OCI-LY7 (cell line): Measurements from ENCODE around the gene RARB. TPM values are rescaled to one million over a fixed set of nuclear protein-coding genes. Genes with fewer than 3 reads are reported as not detected.

Source experiments
- BruUV-seq: library from RNA; stranded (reverse); fragments of 400-500 nt; replicated peaks from 2 replicates; lab custom pipeline; 2021; lab: Mats Ljungman, UMichigan
- CTCF ChIA-PET: fragments of 300-600 bp; sonication (Branson Sonifier 250); formaldehyde crosslinking; loops from one replicate; lab custom pipeline; 2022; ENCODE audit warnings: antibody characterized with exemption; ENCODE audit not compliant: unreplicated experiment; lab: Charles Lee
- POLR2A ChIA-PET: fragments of 300-600 bp; sonication (Branson Sonifier 250); formaldehyde crosslinking; loops from one replicate; lab custom pipeline; 2022; ENCODE audit warnings: antibody characterized with exemption; lab: Charles Lee
- DNase-seq: peaks from one replicate; pipeline ENCODE4 v3.0.0-alpha.2; 2015; ENCODE audit warnings: low spot score
- H2AFZ ChIP-seq: fragments of 200-600 bp; sonication (generic), shearing (Covaris generic); 2 replicates; pipeline ENCODE4 v1.6.1; 2014; ENCODE audit warnings: mild to moderate bottlenecking, antibody characterized with exemption, low read length, moderate library complexity
- H3K27ac ChIP-seq: fragments of 200-600 bp; sonication (generic); 2 replicates; pipeline ENCODE4 v1.5.1; 2014; ENCODE audit warnings: mixed run types, low read depth, mild to moderate bottlenecking, moderate library complexity, low read length, inconsistent platforms; ENCODE audit not compliant: poor library complexity, severe bottlenecking
- H3K36me3 ChIP-seq: fragments of 200-600 bp; sonication (generic); 2 replicates; pipeline ENCODE4 v1.6.1; 2014; ENCODE audit warnings: mild to moderate bottlenecking, antibody characterized with exemption, low read length, moderate library complexity, mixed read lengths; ENCODE audit not compliant: insufficient read depth
- H3K4me1 ChIP-seq: fragments of 200-600 bp; sonication (generic); 2 replicates; pipeline ENCODE4 v1.5.1; 2014; ENCODE audit warnings: mild to moderate bottlenecking, low read length; ENCODE audit not compliant: insufficient read depth, poor library complexity, severe bottlenecking
- H3K4me2 ChIP-seq: fragments of 200-600 bp; sonication (generic); 2 replicates; pipeline ENCODE4 v1.6.1; 2014; ENCODE audit warnings: mild to moderate bottlenecking, low read length
- H3K4me3 ChIP-seq: fragments of 200-600 bp; sonication (generic); 2 replicates; pipeline ENCODE4 v1.5.1; 2014; ENCODE audit warnings: mild to moderate bottlenecking, low read depth, low read length; ENCODE audit not compliant: poor library complexity, severe bottlenecking
- H3K79me2 ChIP-seq: fragments of 200-600 bp; sonication (generic); 2 replicates; pipeline ENCODE4 v1.6.1; 2016; ENCODE audit warnings: low read depth, mild to moderate bottlenecking, low read length, moderate library complexity, mixed read lengths; ENCODE audit not compliant: insufficient read depth
- H3K9me2 ChIP-seq: fragments of 200-600 bp; sonication (generic); 2 replicates; pipeline ENCODE4 v1.6.1; 2016; ENCODE audit warnings: mild to moderate bottlenecking, low read length, mixed read lengths; ENCODE audit not compliant: insufficient read depth
- H3K9me3 ChIP-seq: fragments of 200-600 bp; sonication (generic); 2 replicates; pipeline ENCODE4 v1.6.1; 2014; ENCODE audit warnings: mild to moderate bottlenecking, mixed run types, low read length, mixed read lengths
- H4K20me1 ChIP-seq: fragments of 200-600 bp; sonication (generic); 2 replicates; pipeline ENCODE4 v1.6.1; 2014; ENCODE audit warnings: mild to moderate bottlenecking, antibody characterized with exemption, low read length, moderate library complexity, mixed read lengths; ENCODE audit not compliant: insufficient read depth
- CTCF ChIP-seq: fragments of 200-600 bp; sonication (generic); conservative IDR thresholded peaks from 2 replicates; pipeline ENCODE4 v1.5.1; 2014; ENCODE audit warnings: mild to moderate bottlenecking, antibody characterized with exemption, low read length, moderate library complexity, mixed read lengths
- EZH2phosphoT487 ChIP-seq: fragments of 200-600 bp; sonication (generic); IDR thresholded peaks from 2 replicates; pipeline ENCODE4 v1.6.1; 2018; ENCODE audit warnings: low read depth, borderline replicate concordance, mild to moderate bottlenecking, mixed run types, antibody characterized with exemption, low read length, moderate library complexity, mixed read lengths
- intact Hi-C: fragments of 100-400 bp; cut with micrococcal nuclease; formaldehyde crosslinking; loops from one replicate; pipeline ENCODE4 v1.10.0; 2022; ENCODE audit not compliant: unreplicated experiment
- total RNA-seq, 2 experiments: library from RNA; depleted of rRNA in 1 of 2; stranded (reverse); fragments of >200 nt in 1 of 2; shearing (Covaris generic) in 1 of 2; gene quantifications; 2 replicates each; pipeline ENCODE4 v1.2.3, GENCODE V29; 2014 to 2022

Gene RARB
- total RNA-seq, 2 experiments from 2014 or later = not detected

- no peak overlapping the region for H3K27ac ChIP-seq
- intact Hi-C loops = no loop called here
- H4K20me1 ChIP-seq = no peaks in the 10 kb centered on the region
- POLR2A ChIA-PET = interaction anchor here (1.3 kb wide), 1 partner anchor 10 kb away, joined by 6 read pairs; no protein-coding TSS in a partner anchor
- H3K4me3 ChIP-seq = no peak overlapping the region
- H3K9me2 ChIP-seq = no peaks in the 10 kb centered on the region
- CTCF ChIA-PET = no interaction called here
- H3K36me3 ChIP-seq = no peaks in the 10 kb centered on the region
- H3K79me2 ChIP-seq = no peaks in the 10 kb centered on the region
- no peak for DNase-seq
- no peak overlapping the region for H3K4me2 ChIP-seq
- no peaks in the 10 kb centered on the region for H3K4me1 ChIP-seq
- H2AFZ ChIP-seq = no peak overlapping the region
- BruUV-seq = no TSS peak
- TF ChIP-seq CTCF (no peak), EZH2phosphoT487 (no peak)
- no peaks in the 10 kb centered on the region for H3K9me3 ChIP-seq
Observed at GRCh38 chr3:25454005-25454927, 26.2 kb downstream of the RARB start.

GRCh38 chr3:25455441-25456132 is 27.5 kb downstream of the RARB start:
- H3K9me3 ChIP-seq = no peaks in the 10 kb centered on the region
- no peak overlapping the region for H3K4me2 ChIP-seq
- intact Hi-C loops = no loop called here
- no peak for DNase-seq
- BruUV-seq = no TSS peak
- no peak overlapping the region for H2AFZ ChIP-seq
- no peak overlapping the region for H3K4me3 ChIP-seq
- H3K9me2 ChIP-seq = no peaks in the 10 kb centered on the region
- H4K20me1 ChIP-seq = no peaks in the 10 kb centered on the region
- no peak overlapping the region for H3K27ac ChIP-seq
- no peaks in the 10 kb centered on the region for H3K4me1 ChIP-seq
- H3K36me3 ChIP-seq = no peaks in the 10 kb centered on the region
- H3K79me2 ChIP-seq = no peaks in the 10 kb centered on the region
- ChIA-PET POLR2A (interaction anchor here (0.6 to 1.3 kb wide), 2 partner anchors 9 to 212 kb away, joined by 5 to 6 read pairs; no protein-coding TSS in a partner anchor), CTCF (no interaction called here)
- no peak for TF ChIP-seq CTCF
- no peak for TF ChIP-seq EZH2phosphoT487
